Fibroblast of skin of left biceps (primary cell): Measurements from ENCODE around the gene PATJ.
"Not testable (repeated sequence)": the region's sequence is repeated elsewhere in the genome, so short reads cannot be mapped to it uniquely, and the experiment has no call there.

Source experiments
- DNase-seq, 2 experiments: peaks; one replicate each; pipeline ENCODE4 v3.0.0-alpha.2; 2013; ENCODE audit warnings: low read depth in 2 of 2

Gene PATJ

GRCh38 chr1:61818992-61819391 is 76.7 kb downstream of the PATJ start:
- no peak for DNase-seq

GRCh38 chr1:61819421-61819820 is 77.1 kb downstream of the PATJ start:
- no peak for DNase-seq

- DNase-seq: no peak
Observed at GRCh38 chr1:61825393-61825792, 83.1 kb downstream of the PATJ start.

GRCh38 chr1:61828805-61829204 is 86.5 kb downstream of the PATJ start:
- no peak for DNase-seq

- no peak for DNase-seq
Observed at GRCh38 chr1:61836649-61837048, 94.4 kb downstream of the PATJ start.

DNA sequence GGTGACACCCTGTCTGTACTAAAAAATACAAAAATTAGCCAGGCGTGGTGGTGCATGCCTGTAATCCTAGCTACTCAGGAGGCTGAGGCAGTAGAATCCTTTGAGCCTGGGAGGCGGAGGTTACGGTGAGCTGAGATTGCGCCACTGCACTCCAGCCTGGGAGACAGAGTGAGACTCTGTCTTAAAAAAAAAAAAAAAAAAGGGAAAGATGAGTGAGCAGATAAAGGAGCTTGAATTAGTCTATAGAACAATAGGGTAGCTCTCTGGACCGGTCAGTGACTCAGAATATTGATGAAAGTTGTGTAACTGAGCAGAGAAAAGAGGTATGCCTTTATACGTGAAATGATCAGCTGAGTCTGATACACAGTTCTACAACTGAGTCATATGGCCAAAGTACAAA is 95.3 kb downstream of the PATJ start:
- DNase-seq: not testable (repeated sequence)

GRCh38 chr1:61839679-61840078 is 97.4 kb downstream of the PATJ start:
- DNase-seq: peak; percentile 42 to 53

- DNase-seq: no peak
Observed at GRCh38 chr1:61842036-61842435, 99.8 kb downstream of the PATJ start.

GRCh38 chr1:61842863-61843514 is 100.7 kb downstream of the PATJ start:
- DNase-seq: no peak

DNA sequence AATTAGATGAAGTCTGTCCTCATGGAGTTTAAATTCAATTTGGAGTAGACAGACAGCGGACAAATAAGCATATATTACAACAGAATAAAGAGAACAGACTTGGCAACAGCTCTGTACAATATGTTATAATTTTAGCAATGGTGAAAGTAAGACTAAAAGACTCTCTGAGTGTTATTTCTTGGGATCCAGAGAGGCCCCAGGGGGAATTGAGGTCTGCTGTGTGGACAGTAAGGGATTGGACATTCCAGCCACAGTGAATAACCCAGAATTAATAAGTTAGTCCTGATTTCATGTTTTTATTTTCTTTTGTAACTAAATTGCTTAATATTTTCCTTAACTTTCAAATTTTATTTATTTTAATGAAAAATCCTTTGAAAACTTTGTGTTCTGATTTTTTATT is 101.7 kb downstream of the PATJ start:
- no peak for DNase-seq

- not testable (repeated sequence) for DNase-seq
Observed at GRCh38 chr1:61844664-61845063, 102.4 kb downstream of the PATJ start.

GRCh38 chr1:61851235-61851634 is 109.0 kb downstream of the PATJ start:
- no peak for DNase-seq

- peak; percentile 37 to 38 for DNase-seq
Observed at GRCh38 chr1:61851849-61852669, 109.8 kb downstream of the PATJ start.

- DNase-seq: no peak
Observed at GRCh38 chr1:61852670-61853015, 110.4 kb downstream of the PATJ start.

DNA sequence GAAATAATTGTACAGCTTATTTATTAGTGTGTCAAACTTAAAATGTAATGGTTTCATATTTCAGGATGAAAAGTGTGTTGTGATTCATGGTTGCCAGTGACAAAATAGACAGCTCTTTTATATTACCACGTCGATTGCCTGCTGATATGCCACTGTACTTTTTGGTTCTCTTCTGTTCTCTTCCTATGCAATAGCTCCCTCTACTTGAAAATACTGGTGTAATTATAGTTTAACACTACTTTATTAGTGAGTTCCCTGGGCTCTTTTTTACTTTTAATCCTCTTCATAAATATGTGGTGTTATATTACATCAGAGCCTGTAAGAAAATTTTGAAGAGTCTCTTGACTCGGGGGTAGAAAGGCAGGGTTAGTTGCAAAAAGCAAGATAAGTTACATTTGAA is 111.3 kb downstream of the PATJ start:
- peak in 1 of 2 experiments; percentile 15 for DNase-seq

- no peak for DNase-seq
Observed at GRCh38 chr1:61864489-61864888, 122.2 kb downstream of the PATJ start.

- DNase-seq: no peak
Observed at GRCh38 chr1:61865646-61866220, 123.5 kb downstream of the PATJ start.

GRCh38 chr1:61869691-61870109 is 127.4 kb downstream of the PATJ start:
- DNase-seq: no peak

DNA sequence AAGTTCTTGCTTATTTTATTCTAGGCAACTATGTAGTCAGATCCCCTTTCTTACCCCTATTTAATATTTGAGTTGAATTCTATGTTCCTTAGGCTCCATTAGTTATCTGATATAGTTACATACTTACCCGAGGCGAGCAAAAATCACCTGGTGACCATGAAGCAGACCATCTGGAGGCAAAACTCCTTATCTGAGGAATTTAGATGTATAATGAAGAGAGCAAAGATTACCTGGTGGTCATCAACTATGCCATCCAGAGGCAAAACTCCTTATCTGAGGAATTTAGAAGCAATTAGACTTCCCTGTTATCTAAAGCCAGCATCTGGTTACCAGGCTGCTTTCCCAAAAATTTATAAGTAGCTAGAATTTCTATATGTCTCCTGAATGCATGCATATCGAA is 129.9 kb downstream of the PATJ start:
- DNase-seq: no peak

GRCh38 chr1:61873581-61873980 is 131.3 kb downstream of the PATJ start:
- DNase-seq: no peak

DNA sequence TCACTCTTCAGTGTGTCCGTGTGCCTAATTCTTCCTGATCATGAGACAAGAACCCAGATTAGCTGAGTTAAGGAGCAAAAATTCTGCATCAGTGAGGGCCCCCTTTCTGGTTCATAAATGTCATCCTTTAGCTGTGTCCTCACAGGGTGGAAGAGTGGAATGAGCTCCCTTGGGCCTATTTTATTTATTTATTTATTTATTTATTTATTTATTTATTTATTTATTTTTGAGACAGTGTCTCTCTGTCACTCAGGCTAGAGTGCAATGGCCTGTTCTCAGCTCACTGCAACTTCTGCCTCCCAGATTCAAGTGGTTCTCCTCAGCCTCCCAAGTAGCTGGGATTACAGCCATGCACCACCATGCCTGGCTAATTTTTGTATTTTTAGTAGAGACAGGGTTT is 131.7 kb downstream of the PATJ start:
- DNase-seq: no peak

DNA sequence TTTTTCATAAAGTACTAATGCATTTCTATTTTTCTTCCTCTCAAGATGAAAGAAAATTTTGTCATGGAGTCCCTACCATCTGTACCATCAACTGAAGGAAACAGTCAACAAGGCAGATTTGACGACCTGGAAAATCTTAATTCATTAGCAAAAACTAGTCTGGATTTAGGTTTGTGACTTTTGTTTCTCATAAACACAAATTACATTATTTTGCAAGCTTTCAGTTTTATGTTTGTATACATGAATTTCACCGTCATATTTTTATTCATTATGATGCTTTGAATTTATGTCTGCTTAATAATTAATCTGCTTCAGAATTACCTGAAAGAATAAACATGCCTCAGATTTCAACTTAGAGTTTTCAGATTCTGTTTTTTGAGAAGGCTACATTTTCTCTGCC is 132.9 kb downstream of the PATJ start:
- DNase-seq: no peak

DNA sequence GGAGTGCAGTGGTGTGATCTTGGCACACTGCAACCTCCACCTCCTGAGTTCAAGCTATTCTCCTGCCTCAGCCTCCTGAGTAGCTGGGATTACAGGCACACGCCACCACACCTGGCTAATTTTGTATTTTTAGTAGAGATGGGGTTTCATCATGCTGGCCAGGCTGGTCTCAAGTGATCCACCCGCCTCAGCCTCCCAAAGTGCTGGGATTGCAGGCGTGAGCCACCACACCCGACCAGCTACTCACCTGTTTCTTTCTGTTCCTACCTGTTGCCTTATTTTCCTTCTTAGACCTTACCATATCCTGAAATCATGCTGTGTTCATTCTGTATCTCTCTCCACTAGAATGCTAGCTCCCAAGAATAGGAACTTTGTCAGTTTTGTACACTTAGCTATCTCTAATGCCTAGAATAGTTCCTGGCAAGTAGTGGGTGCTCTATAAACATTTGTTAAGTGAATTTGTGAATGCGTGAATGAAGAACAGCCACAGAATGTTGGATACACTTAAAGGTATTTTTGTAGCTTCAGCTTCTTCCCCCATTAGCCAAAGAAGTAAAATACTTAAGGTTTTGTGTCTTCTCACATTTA is 137.7 kb downstream of the PATJ start:
- DNase-seq: not testable (repeated sequence)
